ENCODE measurements around the gene CLOCK.

DNA sequence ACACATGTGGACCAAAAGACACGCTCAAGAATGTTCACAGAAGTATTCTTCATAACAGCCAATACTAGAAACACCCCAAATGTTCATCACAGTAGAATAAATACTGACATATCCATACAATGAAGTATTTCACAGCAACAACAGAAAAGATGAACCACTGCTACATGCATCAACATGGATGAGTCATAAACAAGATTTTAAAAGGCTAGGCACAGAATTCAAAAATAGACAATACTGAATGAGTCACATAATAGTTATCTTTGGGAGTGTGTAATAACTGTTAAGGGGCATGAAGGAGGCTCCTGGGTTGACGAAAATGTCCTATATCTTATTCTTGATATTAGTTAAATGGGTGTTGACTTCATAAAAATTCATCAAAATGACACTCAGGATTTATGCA lies 43.5 kb downstream of the CLOCK start:
- TF ChIP-seq POLR2AphosphoS5 (IDR thresholded peaks at IDR 0.05), result no peak
- TF ChIP-seq, protein P1, sequence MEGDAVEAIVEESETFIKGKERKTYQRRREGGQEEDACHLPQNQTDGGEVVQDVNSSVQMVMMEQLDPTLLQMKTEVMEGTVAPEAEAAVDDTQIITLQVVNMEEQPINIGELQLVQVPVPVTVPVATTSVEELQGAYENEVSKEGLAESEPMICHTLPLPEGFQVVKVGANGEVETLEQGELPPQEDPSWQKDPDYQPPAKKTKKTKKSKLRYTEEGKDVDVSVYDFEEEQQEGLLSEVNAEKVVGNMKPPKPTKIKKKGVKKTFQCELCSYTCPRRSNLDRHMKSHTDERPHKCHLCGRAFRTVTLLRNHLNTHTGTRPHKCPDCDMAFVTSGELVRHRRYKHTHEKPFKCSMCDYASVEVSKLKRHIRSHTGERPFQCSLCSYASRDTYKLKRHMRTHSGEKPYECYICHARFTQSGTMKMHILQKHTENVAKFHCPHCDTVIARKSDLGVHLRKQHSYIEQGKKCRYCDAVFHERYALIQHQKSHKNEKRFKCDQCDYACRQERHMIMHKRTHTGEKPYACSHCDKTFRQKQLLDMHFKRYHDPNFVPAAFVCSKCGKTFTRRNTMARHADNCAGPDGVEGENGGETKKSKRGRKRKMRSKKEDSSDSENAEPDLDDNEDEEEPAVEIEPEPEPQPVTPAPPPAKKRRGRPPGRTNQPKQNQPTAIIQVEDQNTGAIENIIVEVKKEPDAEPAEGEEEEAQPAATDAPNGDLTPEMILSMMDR (IDR thresholded peaks at IDR 0.05), result no peak
